NCI-H345 treated with DMSO at 0.1 percent for 48 hours (cell line): ENCODE data around the gene BRMS1L.
A peak's percentile ranks its signal among the peaks of the same experiment; 100 is the strongest.
"Not testable (repeated sequence)": the region's sequence is repeated elsewhere in the genome, so short reads cannot be mapped to it uniquely, and the experiment has no call there.

Source experiments
- DNase-seq: peaks from one replicate; lab custom pipeline; 2025; ENCODE audit not compliant: unreplicated experiment; lab: John Stamatoyannopoulos, UW

The BRMS1L gene, protein sequence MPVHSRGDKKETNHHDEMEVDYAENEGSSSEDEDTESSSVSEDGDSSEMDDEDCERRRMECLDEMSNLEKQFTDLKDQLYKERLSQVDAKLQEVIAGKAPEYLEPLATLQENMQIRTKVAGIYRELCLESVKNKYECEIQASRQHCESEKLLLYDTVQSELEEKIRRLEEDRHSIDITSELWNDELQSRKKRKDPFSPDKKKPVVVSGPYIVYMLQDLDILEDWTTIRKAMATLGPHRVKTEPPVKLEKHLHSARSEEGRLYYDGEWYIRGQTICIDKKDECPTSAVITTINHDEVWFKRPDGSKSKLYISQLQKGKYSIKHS

GRCh38 chr14:35826218-35826951, at the start of gene BRMS1L:
Gene BRMS1L, plus strand, starts transcription at chr14:35826338. Its CDS starts 179 bp downstream, at chr14:35826517.
- DNase-seq: peak; percentile 99

DNA sequence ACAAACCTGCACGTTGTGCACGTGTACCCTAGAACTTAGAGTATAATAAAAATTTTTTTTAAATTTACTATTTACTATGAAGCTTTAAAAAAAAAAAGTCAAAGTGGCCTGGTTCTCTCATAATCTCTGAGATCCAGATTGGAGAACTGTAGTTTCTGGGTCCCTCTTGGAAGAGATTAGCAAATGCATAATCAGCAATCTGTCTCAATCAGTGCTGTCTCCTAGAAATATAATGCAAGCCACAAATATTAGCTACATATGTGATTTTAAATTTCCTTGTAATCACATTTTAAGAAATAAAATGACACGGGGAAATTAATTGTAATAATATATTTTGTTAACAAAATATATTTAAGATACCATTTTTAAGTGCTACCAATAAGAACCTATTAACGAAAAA, 49.3 kb upstream of the BRMS1L start:
- no peak for DNase-seq

DNA sequence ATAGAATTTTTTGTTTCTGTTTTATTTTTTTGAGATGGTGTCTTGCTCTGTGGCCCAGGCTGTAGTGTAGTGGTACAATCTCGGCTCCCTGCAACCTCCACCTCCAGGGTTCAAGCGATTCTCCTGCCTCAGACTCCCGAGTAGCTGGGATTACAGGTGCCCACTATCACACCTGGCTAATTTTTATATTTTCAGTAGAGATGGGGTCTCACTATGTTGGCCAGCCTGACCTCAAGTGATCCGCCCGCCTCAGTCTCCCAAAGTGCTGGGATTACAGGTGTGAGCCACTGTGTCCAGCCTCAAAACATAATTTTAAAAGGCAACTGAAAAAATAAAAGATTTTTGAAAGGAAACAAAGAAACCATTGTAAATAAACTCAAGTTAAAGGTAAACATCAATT, 48.6 kb upstream of the BRMS1L start:
- not testable (repeated sequence) for DNase-seq

DNA sequence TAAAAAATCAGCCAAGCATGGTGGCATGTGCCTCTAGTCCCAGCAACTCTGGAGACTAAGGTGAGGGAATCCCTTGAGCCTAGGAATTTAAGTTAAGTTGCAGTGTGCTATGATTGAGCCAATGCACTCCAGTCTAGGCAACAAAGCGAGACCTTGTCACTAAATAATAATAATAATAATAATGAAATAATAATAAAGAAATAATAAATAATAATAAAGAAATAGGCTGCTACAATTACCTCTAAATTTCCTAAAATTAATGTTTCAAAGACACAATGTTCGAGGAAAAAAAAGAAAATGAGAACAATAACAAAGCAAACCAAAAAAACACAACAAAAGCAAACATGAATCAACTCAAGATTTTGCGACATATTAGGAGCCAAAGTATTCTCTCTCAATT, 46.8 kb upstream of the BRMS1L start:
- no peak for DNase-seq

GRCh38 chr14:35783699-35784098, 42.4 kb upstream of the BRMS1L start:
- DNase-seq: no peak

DNA sequence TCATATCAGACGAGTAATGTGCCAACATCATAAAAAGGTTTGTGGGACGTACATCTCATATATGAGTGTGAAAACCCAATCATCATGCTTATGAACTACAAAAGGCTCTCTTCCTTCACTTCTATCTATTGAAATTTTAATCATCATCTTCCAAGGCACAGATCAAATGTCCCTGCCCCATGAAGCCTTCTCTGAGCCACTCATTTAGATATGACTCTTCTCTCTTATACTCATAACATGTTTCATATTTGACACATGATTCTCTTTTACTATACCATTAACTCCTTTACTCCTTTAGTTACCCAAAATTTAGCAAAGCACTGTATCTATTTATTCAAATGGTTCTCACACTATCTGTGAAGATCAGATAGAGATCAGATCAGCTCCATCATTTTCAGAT, 39.3 kb upstream of the BRMS1L start:
- DNase-seq: no peak

GRCh38 chr14:35789651-35790050, 36.5 kb upstream of the BRMS1L start:
- no peak for DNase-seq

- no peak for DNase-seq
These were observed 28.3 kb upstream of the BRMS1L start for GRCh38 chr14:35797796-35798195.

DNA sequence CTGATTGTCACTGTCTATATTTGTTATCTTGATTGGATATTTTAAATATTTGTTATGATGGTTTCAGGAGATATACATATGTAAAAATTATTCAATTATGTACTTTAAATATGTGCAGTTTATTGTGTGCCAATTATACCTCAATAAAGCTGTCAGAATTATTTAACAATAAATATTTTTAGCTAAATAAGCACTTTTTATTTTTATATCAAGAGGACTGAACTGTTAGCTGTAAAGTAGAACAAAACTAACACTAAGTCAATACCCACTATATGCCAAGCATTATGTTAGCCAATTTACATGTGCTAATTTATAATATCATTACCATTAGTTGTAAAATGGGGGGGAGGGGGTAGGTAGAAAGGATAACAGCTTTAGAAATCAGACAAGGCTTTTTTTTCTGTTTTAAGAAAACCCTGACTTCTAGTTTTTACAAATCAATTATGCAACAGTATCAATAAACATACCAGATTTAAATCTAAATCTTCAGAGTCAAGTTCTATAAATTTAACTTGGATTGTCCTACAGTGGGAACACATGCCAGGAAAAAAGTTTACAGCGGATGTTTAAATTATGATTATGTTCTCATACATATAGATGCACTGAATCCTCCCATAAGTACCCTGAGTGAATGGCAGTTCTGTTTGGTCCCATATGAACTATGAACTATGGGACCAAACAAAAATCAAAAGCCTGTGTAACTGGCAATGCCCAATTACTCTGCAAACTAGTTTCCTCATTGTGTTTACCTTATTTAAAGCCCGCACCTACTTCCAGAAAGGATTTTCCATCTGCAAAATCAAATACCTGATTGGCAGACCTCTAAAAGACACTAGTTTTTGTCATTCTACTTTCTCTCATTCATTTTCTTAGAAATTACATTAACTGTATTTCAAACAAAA, 19.9 kb upstream of the BRMS1L start:
- no peak for DNase-seq

DNA sequence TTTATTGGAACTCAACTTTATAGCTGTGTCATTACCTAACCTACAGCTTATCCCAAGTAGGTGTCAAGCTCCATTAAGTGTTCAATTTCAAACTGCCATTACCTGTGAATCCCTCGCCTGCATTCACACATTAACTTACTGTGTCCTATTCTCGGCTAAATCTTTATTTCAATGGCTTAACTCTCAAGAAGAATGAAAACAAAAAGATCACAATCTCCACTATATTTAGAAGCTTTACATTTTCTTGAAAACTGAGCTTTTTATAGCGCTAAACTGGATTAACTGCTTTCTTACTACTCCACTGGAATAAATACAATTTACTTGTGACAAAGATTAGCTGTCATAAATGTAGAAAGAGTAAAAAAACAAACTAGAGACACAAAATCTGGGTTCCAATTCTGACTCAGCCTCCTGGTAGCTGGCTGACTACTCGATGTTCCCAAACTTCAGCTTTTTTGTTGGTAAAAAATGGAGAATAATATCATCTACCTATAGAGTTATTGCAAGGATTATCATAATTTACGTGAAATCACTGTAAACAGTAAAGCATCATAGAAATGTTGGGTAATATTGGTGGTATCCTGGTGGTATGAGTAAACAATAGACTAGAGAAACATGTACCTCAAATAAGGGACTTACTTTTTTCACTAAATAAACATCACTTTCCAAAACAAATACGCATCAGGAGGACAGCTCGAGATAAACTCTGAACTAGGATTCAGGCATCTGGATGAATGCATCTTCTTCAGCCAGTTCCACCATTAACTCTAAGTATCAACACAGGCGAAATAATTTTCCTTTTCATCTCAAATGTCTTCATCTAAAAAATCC, 18.8 kb upstream of the BRMS1L start:
- DNase-seq: no peak

GRCh38 chr14:35808076-35808637, 18.0 kb upstream of the BRMS1L start:
- DNase-seq: peak; percentile 32

GRCh38 chr14:35808638-35809563, 17.2 kb upstream of the BRMS1L start, which contains the start of gene RALGAPA1:
Gene RALGAPA1, minus strand, starts transcription at chr14:35809295. Its CDS starts 460 bp downstream, at chr14:35808835.
- DNase-seq: peak; percentile 94

DNA sequence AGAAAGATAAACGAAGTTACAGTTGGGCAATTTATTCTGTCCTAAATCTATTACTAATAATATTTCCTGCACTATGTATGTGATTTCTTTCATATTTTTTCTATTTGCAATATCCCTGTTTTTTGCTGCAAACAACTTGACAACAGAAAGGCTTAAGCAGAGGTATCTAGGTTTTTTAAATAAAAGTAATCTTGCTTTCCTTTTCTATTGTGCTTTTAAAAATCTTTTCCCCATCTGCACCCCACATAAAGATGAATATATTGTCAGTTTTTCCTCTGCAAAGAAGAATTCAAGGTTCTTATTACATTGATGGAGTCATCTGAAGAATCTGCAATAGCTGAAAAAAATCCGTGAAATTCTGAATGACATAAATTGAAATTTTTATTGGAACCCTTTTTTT, 16.5 kb upstream of the BRMS1L start:
- DNase-seq: no peak

GRCh38 chr14:35810963-35811362, 15.2 kb upstream of the BRMS1L start:
- DNase-seq: no peak

DNA sequence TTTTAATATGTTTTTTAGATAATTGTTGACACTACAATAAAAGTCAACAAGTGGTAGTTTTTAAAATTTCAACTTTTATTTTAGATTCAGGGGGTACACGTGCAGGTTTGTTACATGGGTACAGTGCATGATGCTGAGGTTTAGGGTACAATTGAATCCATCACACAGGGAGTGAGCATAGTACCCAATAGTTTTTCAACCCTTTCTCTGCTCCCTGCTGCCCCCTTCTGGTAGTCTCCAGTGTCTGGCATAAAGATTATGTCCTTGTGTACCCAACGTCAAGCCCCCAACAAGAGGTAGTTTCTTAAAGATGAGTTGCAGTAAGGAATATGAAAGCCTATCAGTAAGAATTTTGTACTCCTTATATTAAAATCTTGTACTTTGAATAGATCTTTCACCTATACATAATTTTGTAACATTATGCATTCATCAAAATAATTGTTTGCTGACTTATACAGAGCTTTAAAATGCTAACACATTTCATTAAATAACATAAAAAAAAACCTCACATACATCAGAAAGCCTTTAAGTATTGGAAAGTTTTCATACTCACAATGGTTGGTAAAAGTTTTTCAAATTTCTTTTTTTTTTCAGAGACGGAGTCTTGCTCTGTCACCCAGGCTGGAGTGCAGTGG, 11.7 kb upstream of the BRMS1L start:
- peak; percentile 24 for DNase-seq

GRCh38 chr14:35818346-35819115, 7.6 kb upstream of the BRMS1L start:
- peak; percentile 5 for DNase-seq

- DNase-seq: no peak
These were observed 6.3 kb upstream of the BRMS1L start for GRCh38 chr14:35819591-35820540.
